Left ventricle myocardium inferior (tissue), 1 donor: ENCODE results near the gene SYMPK. TPM values are rescaled to one million over a fixed set of nuclear protein-coding genes. Genes with fewer than 3 reads are reported as not detected.

Experiments used
- DNase-seq: peaks from one replicate; pipeline ENCODE4 v3.0.0-alpha.2; 2020
- H3K27ac ChIP-seq: fragments of 200-600 bp; replicated peaks from 2 replicates; pipeline ENCODE4 v1.8.0; 2021
- H3K27me3 ChIP-seq: fragments of 200-600 bp; 2 replicates; pipeline ENCODE4 v1.8.0; 2021; ENCODE audit warnings: low read depth
- H3K36me3 ChIP-seq: fragments of 200-600 bp; 2 replicates; pipeline ENCODE4 v1.8.0; 2021
- H3K4me1 ChIP-seq: fragments of 200-600 bp; 2 replicates; pipeline ENCODE4 v1.8.0; 2021
- H3K4me3 ChIP-seq: fragments of 200-600 bp; 2 replicates; pipeline ENCODE4 v1.8.0; 2021; ENCODE audit warnings: mild to moderate bottlenecking, moderate library complexity
- H3K9me3 ChIP-seq: fragments of 200-600 bp; replicated peaks from 2 replicates; pipeline ENCODE4 v1.8.0; 2021
- CTCF ChIP-seq: fragments of 200-600 bp; IDR thresholded peaks from 2 replicates; pipeline ENCODE4 v1.8.0; 2021; ENCODE audit warnings: antibody characterized with exemption, mild to moderate bottlenecking, borderline replicate concordance
- intact Hi-C: fragments of 100-400 bp; cut with micrococcal nuclease; formaldehyde crosslinking; loops from one replicate; pipeline ENCODE4 v1.11.0; 2022
- total RNA-seq: library from RNA; stranded (reverse); fragmentation: NEBNext Ultra II Directional; extraction: Animal tissue kit (Norgen Biotek cat#: 25700); gene quantifications from one replicate; pipeline ENCODE4 v1.2.1, GENCODE V29; 2021
- donor health status: DM: no; HTN: yes; CAD: no; lungs with severe emphysema.

The SYMPK gene
- total RNA-seq, 1 donor from 2014 or later = 35.9 TPM

DNA sequence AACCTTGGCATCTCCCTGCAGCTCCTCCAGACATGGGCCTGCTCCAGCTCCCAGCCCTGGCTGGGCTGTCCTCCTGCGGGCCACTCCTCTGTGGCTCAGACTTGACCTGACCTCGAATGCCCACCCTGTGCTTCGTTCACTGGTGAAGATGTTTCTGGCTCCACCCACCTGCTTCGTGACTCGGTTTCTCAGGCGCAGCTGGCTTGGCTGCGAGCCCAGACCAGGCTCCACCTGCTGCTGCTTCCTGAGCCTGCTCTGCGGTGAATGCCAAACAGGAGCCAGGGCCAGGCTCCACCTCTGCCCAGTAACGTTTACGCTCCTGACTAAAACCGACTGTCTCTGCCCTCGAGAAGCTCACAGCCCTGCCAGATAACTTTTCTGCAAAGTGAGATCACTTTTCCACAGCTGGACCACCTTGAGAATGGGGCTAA lies 38.9 kb downstream of the SYMPK start:
- intact Hi-C loops = no loop called here

GRCh38 chr19:45823182-45823581 lies 39.8 kb downstream of the SYMPK start:
- no peak for DNase-seq
- peaks cover 78% of the 10 kb centered on the region for H3K36me3 ChIP-seq
- no peak overlapping the region for H3K4me3 ChIP-seq
- H3K9me3 ChIP-seq = no peaks in the 10 kb centered on the region
- H3K4me1 ChIP-seq = peaks cover 5% of the 10 kb centered on the region
- H3K27me3 ChIP-seq = no peaks in the 10 kb centered on the region
- no peak overlapping the region for H3K27ac ChIP-seq
- intact Hi-C loops = no loop called here
- TF ChIP-seq CTCF = no peak

More for the DNA sequence above, 38.9 kb downstream of the SYMPK start:
- Histone ChIP-seq H3K27me3 (no peaks in the 10 kb centered on the region), H3K4me1 (peaks cover 5% of the 10 kb centered on the region), H3K36me3 (peaks cover 87% of the 10 kb centered on the region), H3K4me3 (no peak overlapping the region), H3K27ac (no peak overlapping the region), H3K9me3 (no peaks in the 10 kb centered on the region)
- no peak for TF ChIP-seq CTCF
- no peak for DNase-seq

- DNase-seq = no peak
- H3K27me3 ChIP-seq = no peaks in the 10 kb centered on the region
- intact Hi-C loops = no loop called here
- H3K4me1 ChIP-seq = peaks cover 5% of the 10 kb centered on the region
- TF ChIP-seq CTCF = no peak
- no peaks in the 10 kb centered on the region for H3K9me3 ChIP-seq
- peaks cover 73% of the 10 kb centered on the region for H3K36me3 ChIP-seq
- H3K27ac ChIP-seq = no peak overlapping the region
- no peak overlapping the region for H3K4me3 ChIP-seq
Measured at GRCh38 chr19:45822716-45823115, 40.2 kb downstream of the SYMPK start.

GRCh38 chr19:45821570-45821969 lies 41.4 kb downstream of the SYMPK start:
- Histone ChIP-seq H3K36me3 (peaks cover 62% of the 10 kb centered on the region), H3K4me1 (peaks cover 11% of the 10 kb centered on the region), H3K27me3 (no peaks in the 10 kb centered on the region), H3K9me3 (no peaks in the 10 kb centered on the region), H3K27ac (no peak overlapping the region), H3K4me3 (no peak overlapping the region)
- no peak for DNase-seq
- TF ChIP-seq CTCF = no peak
- intact Hi-C loops = no loop called here

DNA sequence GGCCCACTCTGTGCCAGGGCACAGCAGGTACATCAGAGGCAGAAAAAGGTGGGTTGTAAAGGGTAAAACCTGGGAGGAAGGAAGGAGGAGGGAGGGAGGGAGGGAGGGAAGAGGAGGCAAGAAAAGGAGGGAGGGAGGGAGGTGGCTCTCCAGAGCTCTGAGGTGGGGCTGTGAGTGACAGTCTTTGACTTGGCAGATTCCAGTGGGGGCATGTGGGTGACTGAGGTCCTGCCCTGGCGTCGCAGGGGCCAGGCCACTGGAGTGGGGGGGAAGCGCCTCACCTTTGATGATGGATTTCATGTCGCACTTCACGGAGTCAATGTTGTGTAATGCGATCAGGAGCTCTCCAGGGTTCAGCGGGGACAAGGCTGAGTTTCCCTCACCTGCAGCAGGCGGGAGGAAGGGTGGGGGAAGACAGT lies 41.8 kb downstream of the SYMPK start:
- no peak for TF ChIP-seq CTCF
- peaks cover 15% of the 10 kb centered on the region for H3K4me1 ChIP-seq
- H3K4me3 ChIP-seq = no peak overlapping the region
- intact Hi-C loops = no loop called here
- no peak overlapping the region for H3K27ac ChIP-seq
- peaks cover 57% of the 10 kb centered on the region for H3K36me3 ChIP-seq
- no peaks in the 10 kb centered on the region for H3K27me3 ChIP-seq
- no peak for DNase-seq
- no peaks in the 10 kb centered on the region for H3K9me3 ChIP-seq
